Ovary (tissue), 3 donors: ENCODE measurements around the gene TMEM164.

ENCODE experiments used
- CTCF ChIP-seq, 3 donors: fragments of 450-650 bp in 2 of 3; fragments of 200-600 bp in 1 of 3; IDR thresholded peaks; one replicate each; pipeline versions ENCODE4 v1.5.1 to v1.8.0; 2016 to 2022; ENCODE audit warnings: antibody characterized with exemption in 3 of 3, mild to moderate bottlenecking in 1 of 3
- POLR2A ChIP-seq: fragments of 450-650 bp; IDR thresholded peaks from one replicate; pipeline ENCODE4 v1.6.1; 2017; ENCODE audit warnings: antibody characterized with exemption, mild to moderate bottlenecking, moderate library complexity
- donor health status: DM: no; HTN: no; CAD: no.

- TF ChIP-seq CTCF (IDR thresholded peaks at IDR 0.05) = no peak
- TF ChIP-seq POLR2A = no peak
Measured at GRCh38 chrX:109954955-109955354, 48.0 kb upstream of the TMEM164 start.
